GM23338 (cell line): Measurements from ENCODE around the gene HKDC1. TPM values are rescaled to one million over a fixed set of nuclear protein-coding genes. Genes with fewer than 3 reads are reported as not detected.

Experiments
- ATAC-seq: fragments of 200-7000 bp; cut with Tn5 transposase; 3 replicates; pipeline ENCODE4 v1.9.1; 2020
- DNase-seq: peaks from one replicate; pipeline ENCODE4 v3.0.0-alpha.2; 2015; ENCODE audit warnings: low spot score
- H2AFZ ChIP-seq: fragments of 200-600 bp; sonication (generic); 2 replicates; pipeline ENCODE4 v1.8.0; 2016; ENCODE audit warnings: antibody characterized with exemption, mild to moderate bottlenecking, moderate library complexity
- H3F3A ChIP-seq: fragments of 200-600 bp; sonication (generic); replicated peaks from 2 replicates; pipeline ENCODE4 v1.8.0; 2017; ENCODE audit warnings: antibody characterized with exemption, mixed run types, low read depth
- H3K27ac ChIP-seq: fragments of 200-600 bp; sonication (generic); 2 replicates; pipeline ENCODE4 v1.6.1; 2016; ENCODE audit warnings: low read depth
- H3K27me3 ChIP-seq: fragments of 200-600 bp; sonication (generic); 2 replicates; pipeline ENCODE4 v1.8.0; 2016; ENCODE audit warnings: mild to moderate bottlenecking, mixed run types, moderate library complexity; ENCODE audit not compliant: insufficient read depth
- H3K36me3 ChIP-seq: fragments of 200-600 bp; sonication (generic); 2 replicates; pipeline ENCODE4 v1.8.0; 2016; ENCODE audit warnings: mild to moderate bottlenecking; ENCODE audit not compliant: insufficient read depth
- H3K4me1 ChIP-seq: fragments of 200-600 bp; sonication (generic); 2 replicates; pipeline ENCODE4 v1.8.0; 2016; ENCODE audit warnings: mild to moderate bottlenecking, moderate library complexity; ENCODE audit not compliant: insufficient read depth
- H3K4me2 ChIP-seq: fragments of 200-600 bp; sonication (generic); 2 replicates; pipeline ENCODE4 v1.7.1; 2017; ENCODE audit warnings: mixed run types
- H3K4me3 ChIP-seq: fragments of 200-600 bp; sonication (generic); 2 replicates; pipeline ENCODE4 v1.6.1; 2016; ENCODE audit warnings: mixed run types
- H3K79me2 ChIP-seq: fragments of 200-600 bp; sonication (generic); replicated peaks from 2 replicates; pipeline ENCODE4 v1.8.0; 2017; ENCODE audit warnings: mild to moderate bottlenecking; ENCODE audit not compliant: insufficient read depth
- H3K9me2 ChIP-seq: fragments of 200-600 bp; sonication (generic); 2 replicates; pipeline ENCODE4 v1.8.0; 2017; ENCODE audit not compliant: insufficient read depth
- H4K20me1 ChIP-seq: fragments of 200-600 bp; sonication (generic); replicated peaks from 2 replicates; pipeline ENCODE4 v1.8.0; 2017; ENCODE audit warnings: mild to moderate bottlenecking; ENCODE audit not compliant: insufficient read depth
- H3K27ac Mint-ChIP-seq: 2 replicates; pipeline ENCODE4 v1.8.0; 2020; ENCODE audit warnings: inconsistent platforms, mild to moderate bottlenecking, moderate library complexity, mixed read lengths
- H3K27me3 Mint-ChIP-seq: 3 replicates; pipeline ENCODE4 v1.8.0; 2022; ENCODE audit warnings: low read depth, mild to moderate bottlenecking, moderate library complexity, mixed read lengths, inconsistent platforms; ENCODE audit not compliant: insufficient read depth, poor library complexity
- H3K36me3 Mint-ChIP-seq: 3 replicates; pipeline ENCODE4 v1.8.0; 2021; ENCODE audit warnings: low read depth, mild to moderate bottlenecking, inconsistent platforms, moderate library complexity, mixed read lengths
- H3K4me1 Mint-ChIP-seq: 3 replicates; pipeline ENCODE4 v1.8.0; 2020; ENCODE audit warnings: mild to moderate bottlenecking, inconsistent platforms, mixed read lengths
- H3K4me3 Mint-ChIP-seq: 3 replicates; pipeline ENCODE4 v1.8.0; 2021; ENCODE audit warnings: moderate library complexity, mild to moderate bottlenecking, inconsistent platforms, mixed read lengths
- H3K9me3 Mint-ChIP-seq: 3 replicates; pipeline ENCODE4 v1.8.0; 2020; ENCODE audit warnings: moderate library complexity, mild to moderate bottlenecking, inconsistent platforms, mixed read lengths
- CREB1 ChIP-seq: fragments of 250-450 bp; sonication (Bioruptor Pico); IDR thresholded peaks from 2 replicates; pipeline ENCODE4 v1.5.0; 2020; ENCODE audit warnings: low read depth, mild to moderate bottlenecking, moderate library complexity
- JUNB ChIP-seq: IDR thresholded peaks from one replicate; pipeline ENCODE4 v1.6.1; 2016; ENCODE audit warnings: antibody characterized with exemption; ENCODE audit not compliant: unreplicated experiment
- NANOG ChIP-seq: IDR thresholded peaks from 2 replicates; pipeline ENCODE4 v1.6.1; 2016; ENCODE audit warnings: antibody characterized with exemption, borderline replicate concordance
- POLR2AphosphoS5 ChIP-seq: IDR thresholded peaks from 2 replicates; pipeline ENCODE4 v1.6.1; 2016; ENCODE audit warnings: antibody characterized with exemption, low read depth
- STAT1 ChIP-seq: IDR thresholded peaks from one replicate; pipeline ENCODE4 v1.6.1; 2016; ENCODE audit warnings: antibody characterized with exemption; ENCODE audit not compliant: unreplicated experiment
- ZNF114 ChIP-seq: fragments of 250-450 bp; sonication (Bioruptor Pico); IDR thresholded peaks from 2 replicates; pipeline ENCODE4 v1.5.0; 2020; ENCODE audit warnings: mild to moderate bottlenecking, moderate library complexity
- ZNF331 ChIP-seq: fragments of 250-450 bp; sonication (Bioruptor Pico); IDR thresholded peaks from 2 replicates; pipeline ENCODE4 v1.5.0; 2020; ENCODE audit warnings: low read depth, mild to moderate bottlenecking, moderate library complexity
- polyA plus RNA-seq: library from polyadenylated mRNA; unstranded; fragments of >200 nt; fragmentation: Nextera tagmentation; extraction: Ambion mirVana; gene quantifications from 2 replicates; pipeline ENCODE4 v1.2.1, GENCODE V29; 2016
- total RNA-seq: library from RNA; depleted of rRNA; stranded (reverse); fragments of >200 nt; shearing (Covaris generic); gene quantifications from 2 replicates; pipeline ENCODE4 v1.2.3, GENCODE V29; 2014
- TF ChIP-seq, protein P1 (sequence below): fragments of 250-450 bp; sonication (Bioruptor Pico); IDR thresholded peaks from 2 replicates; pipeline ENCODE4 v1.5.0; 2020; ENCODE audit warnings: mild to moderate bottlenecking, moderate library complexity
- TF ChIP-seq, protein P2 (sequence below), 2 experiments: fragments of 200-600 bp in 1 of 2; sonication (generic) in 1 of 2; conservative IDR thresholded peaks; 2 replicates each; pipeline versions ENCODE4 v1.5.1 to v1.6.1; 2016 to 2017; ENCODE audit warnings: antibody characterized with exemption in 2 of 2, low read depth in 2 of 2, mild to moderate bottlenecking in 2 of 2, moderate library complexity in 1 of 2
- TF ChIP-seq, protein P3 (sequence below): IDR thresholded peaks from 2 replicates; pipeline ENCODE4 v1.6.1; 2016; ENCODE audit warnings: antibody characterized with exemption

The HKDC1 gene
- total and polyA plus RNA-seq, 2 experiments from 2014 or later: 0.03 TPM; not detected in 1

DNA sequence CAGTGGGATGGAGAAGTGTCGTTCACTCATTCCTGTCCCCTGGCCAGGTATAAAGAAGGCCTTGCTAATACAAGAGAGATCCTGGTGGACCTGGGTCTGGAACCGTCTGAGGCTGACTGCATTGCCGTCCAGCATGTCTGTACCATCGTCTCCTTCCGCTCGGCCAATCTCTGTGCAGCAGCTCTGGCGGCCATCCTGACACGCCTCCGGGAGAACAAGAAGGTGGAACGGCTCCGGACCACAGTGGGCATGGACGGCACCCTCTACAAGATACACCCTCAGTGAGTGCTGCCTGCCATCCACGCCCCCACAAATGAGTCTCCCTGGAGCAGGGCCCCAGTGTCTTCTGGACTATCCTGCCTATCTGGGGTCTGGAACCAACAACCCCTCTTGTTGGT lies 27.2 kb downstream of the HKDC1 start:
- H3K36me3 Mint-ChIP-seq: no peaks in the 10 kb centered on the region
- H2AFZ ChIP-seq: no peak overlapping the region
- no peaks in the 10 kb centered on the region for H3K36me3 ChIP-seq
- H3K9me2 ChIP-seq: no peaks in the 10 kb centered on the region
- peaks cover 6% of the 10 kb centered on the region; the same call in 2 of the 3 replicates for H3K4me1 Mint-ChIP-seq
- ATAC-seq (no peak), DNase-seq (no peak)
- H3K27ac ChIP-seq: no peak overlapping the region
- no peaks in the 10 kb centered on the region for H3K9me3 Mint-ChIP-seq
- no peaks in the 10 kb centered on the region for H3F3A ChIP-seq
- H4K20me1 ChIP-seq: no peaks in the 10 kb centered on the region
- no peak overlapping the region for H3K4me3 Mint-ChIP-seq
- no peaks in the 10 kb centered on the region for H3K79me2 ChIP-seq
- H3K4me1 ChIP-seq: 0 out of 2 replicates have a peak, but pooled peaks cover 8% of the 10 kb centered on the region
- H3K27me3 ChIP-seq: no peaks in the 10 kb centered on the region
- peaks cover 1% of the 10 kb centered on the region for H3K27me3 Mint-ChIP-seq
- H3K4me3 ChIP-seq: no peak overlapping the region
- no peak overlapping the region for H3K27ac Mint-ChIP-seq
- H3K4me2 ChIP-seq: no peak overlapping the region
- no peak for TF ChIP-seq NANOG

DNA sequence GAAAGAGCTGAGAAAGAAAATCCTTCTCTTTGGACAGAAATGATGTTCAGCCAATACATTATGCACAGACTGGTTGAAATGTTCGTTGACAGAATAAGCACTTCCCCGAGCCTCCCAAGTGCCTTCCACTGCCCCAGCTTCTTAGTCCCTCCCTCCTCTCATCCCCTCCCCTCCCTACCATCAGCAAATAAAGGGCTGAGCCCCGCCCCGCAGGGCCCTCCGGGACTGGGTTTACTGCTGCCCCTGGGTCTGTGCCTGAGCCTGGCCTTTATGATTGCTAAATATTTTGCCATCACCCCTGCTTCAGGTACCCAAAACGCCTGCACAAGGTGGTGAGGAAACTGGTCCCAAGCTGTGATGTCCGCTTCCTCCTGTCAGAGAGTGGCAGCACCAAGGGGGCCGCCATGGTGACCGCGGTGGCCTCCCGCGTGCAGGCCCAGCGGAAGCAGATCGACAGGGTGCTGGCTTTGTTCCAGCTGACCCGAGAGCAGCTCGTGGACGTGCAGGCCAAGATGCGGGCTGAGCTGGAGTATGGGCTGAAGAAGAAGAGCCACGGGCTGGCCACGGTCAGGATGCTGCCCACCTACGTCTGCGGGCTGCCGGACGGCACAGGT lies 28.1 kb downstream of the HKDC1 start:
- no peaks in the 10 kb centered on the region for H3K9me2 ChIP-seq
- no peaks in the 10 kb centered on the region for H3K9me3 Mint-ChIP-seq
- no peaks in the 10 kb centered on the region for H3K36me3 ChIP-seq
- ATAC-seq (peak; percentile 26; the same call in 1 of the 3 replicates), DNase-seq (no peak)
- H4K20me1 ChIP-seq: no peaks in the 10 kb centered on the region
- H3K79me2 ChIP-seq: no peaks in the 10 kb centered on the region
- H3K4me1 Mint-ChIP-seq: no peaks in the 10 kb centered on the region
- H3K36me3 Mint-ChIP-seq: no peaks in the 10 kb centered on the region
- no peak overlapping the region for H3K4me2 ChIP-seq
- H3K4me3 Mint-ChIP-seq: no peak overlapping the region
- H3K4me1 ChIP-seq: no peaks in the 10 kb centered on the region
- no peaks in the 10 kb centered on the region for H3F3A ChIP-seq
- no peaks in the 10 kb centered on the region for H3K27me3 ChIP-seq
- H3K27ac Mint-ChIP-seq: no peak overlapping the region
- H3K4me3 ChIP-seq: no peak overlapping the region
- peaks cover 1% of the 10 kb centered on the region for H3K27me3 Mint-ChIP-seq
- peak overlapping the region; percentile 74 for H2AFZ ChIP-seq
- H3K27ac ChIP-seq: no peak overlapping the region
- TF ChIP-seq NANOG (no peak), POLR2AphosphoS5 (no peak), CREB1 (CRISPR knock-in tag) (no peak), JUNB (no peak), ZNF114 (CRISPR knock-in tag) (no peak), STAT1 (no peak), ZNF331 (CRISPR knock-in tag) (no peak)
- TF ChIP-seq, protein P1, sequence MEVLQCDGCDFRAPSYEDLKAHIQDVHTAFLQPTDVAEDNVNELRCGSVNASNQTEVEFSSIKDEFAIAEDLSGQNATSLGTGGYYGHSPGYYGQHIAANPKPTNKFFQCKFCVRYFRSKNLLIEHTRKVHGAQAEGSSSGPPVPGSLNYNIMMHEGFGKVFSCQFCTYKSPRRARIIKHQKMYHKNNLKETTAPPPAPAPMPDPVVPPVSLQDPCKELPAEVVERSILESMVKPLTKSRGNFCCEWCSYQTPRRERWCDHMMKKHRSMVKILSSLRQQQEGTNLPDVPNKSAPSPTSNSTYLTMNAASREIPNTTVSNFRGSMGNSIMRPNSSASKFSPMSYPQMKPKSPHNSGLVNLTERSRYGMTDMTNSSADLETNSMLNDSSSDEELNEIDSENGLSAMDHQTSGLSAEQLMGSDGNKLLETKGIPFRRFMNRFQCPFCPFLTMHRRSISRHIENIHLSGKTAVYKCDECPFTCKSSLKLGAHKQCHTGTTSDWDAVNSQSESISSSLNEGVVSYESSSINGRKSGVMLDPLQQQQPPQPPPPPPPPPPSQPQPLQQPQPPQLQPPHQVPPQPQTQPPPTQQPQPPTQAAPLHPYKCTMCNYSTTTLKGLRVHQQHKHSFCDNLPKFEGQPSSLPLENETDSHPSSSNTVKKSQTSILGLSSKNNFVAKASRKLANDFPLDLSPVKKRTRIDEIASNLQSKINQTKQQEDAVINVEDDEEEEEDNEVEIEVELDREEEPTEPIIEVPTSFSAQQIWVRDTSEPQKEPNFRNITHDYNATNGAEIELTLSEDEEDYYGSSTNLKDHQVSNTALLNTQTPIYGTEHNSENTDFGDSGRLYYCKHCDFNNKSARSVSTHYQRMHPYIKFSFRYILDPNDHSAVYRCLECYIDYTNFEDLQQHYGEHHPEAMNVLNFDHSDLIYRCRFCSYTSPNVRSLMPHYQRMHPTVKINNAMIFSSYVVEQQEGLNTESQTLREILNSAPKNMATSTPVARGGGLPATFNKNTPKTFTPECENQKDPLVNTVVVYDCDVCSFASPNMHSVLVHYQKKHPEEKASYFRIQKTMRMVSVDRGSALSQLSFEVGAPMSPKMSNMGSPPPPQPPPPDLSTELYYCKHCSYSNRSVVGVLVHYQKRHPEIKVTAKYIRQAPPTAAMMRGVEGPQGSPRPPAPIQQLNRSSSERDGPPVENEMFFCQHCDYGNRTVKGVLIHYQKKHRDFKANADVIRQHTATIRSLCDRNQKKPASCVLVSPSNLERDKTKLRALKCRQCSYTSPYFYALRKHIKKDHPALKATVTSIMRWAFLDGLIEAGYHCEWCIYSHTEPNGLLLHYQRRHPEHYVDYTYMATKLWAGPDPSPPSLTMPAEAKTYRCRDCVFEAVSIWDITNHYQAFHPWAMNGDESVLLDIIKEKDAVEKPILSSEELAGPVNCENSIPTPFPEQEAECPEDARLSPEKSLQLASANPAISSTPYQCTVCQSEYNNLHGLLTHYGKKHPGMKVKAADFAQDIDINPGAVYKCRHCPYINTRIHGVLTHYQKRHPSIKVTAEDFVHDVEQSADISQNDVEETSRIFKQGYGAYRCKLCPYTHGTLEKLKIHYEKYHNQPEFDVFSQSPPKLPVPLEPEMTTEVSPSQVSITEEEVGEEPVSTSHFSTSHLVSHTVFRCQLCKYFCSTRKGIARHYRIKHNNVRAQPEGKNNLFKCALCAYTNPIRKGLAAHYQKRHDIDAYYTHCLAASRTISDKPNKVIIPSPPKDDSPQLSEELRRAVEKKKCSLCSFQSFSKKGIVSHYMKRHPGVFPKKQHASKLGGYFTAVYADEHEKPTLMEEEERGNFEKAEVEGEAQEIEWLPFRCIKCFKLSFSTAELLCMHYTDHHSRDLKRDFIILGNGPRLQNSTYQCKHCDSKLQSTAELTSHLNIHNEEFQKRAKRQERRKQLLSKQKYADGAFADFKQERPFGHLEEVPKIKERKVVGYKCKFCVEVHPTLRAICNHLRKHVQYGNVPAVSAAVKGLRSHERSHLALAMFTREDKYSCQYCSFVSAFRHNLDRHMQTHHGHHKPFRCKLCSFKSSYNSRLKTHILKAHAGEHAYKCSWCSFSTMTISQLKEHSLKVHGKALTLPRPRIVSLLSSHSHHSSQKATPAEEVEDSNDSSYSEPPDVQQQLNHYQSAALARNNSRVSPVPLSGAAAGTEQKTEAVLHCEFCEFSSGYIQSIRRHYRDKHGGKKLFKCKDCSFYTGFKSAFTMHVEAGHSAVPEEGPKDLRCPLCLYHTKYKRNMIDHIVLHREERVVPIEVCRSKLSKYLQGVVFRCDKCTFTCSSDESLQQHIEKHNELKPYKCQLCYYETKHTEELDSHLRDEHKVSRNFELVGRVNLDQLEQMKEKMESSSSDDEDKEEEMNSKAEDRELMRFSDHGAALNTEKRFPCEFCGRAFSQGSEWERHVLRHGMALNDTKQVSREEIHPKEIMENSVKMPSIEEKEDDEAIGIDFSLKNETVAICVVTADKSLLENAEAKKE (CRISPR knock-in tag): no peak
- TF ChIP-seq, protein P2, sequence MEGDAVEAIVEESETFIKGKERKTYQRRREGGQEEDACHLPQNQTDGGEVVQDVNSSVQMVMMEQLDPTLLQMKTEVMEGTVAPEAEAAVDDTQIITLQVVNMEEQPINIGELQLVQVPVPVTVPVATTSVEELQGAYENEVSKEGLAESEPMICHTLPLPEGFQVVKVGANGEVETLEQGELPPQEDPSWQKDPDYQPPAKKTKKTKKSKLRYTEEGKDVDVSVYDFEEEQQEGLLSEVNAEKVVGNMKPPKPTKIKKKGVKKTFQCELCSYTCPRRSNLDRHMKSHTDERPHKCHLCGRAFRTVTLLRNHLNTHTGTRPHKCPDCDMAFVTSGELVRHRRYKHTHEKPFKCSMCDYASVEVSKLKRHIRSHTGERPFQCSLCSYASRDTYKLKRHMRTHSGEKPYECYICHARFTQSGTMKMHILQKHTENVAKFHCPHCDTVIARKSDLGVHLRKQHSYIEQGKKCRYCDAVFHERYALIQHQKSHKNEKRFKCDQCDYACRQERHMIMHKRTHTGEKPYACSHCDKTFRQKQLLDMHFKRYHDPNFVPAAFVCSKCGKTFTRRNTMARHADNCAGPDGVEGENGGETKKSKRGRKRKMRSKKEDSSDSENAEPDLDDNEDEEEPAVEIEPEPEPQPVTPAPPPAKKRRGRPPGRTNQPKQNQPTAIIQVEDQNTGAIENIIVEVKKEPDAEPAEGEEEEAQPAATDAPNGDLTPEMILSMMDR (conservative IDR thresholded peaks at IDR 0.05; ENCODE audit: low read depth in 2 of 2): no peak
- TF ChIP-seq, protein P3, sequence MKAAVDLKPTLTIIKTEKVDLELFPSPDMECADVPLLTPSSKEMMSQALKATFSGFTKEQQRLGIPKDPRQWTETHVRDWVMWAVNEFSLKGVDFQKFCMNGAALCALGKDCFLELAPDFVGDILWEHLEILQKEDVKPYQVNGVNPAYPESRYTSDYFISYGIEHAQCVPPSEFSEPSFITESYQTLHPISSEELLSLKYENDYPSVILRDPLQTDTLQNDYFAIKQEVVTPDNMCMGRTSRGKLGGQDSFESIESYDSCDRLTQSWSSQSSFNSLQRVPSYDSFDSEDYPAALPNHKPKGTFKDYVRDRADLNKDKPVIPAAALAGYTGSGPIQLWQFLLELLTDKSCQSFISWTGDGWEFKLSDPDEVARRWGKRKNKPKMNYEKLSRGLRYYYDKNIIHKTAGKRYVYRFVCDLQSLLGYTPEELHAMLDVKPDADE: no peak
